MM.1S (cell line): ENCODE data around the gene ETNK2.

Source experiments
- DNase-seq: peaks from one replicate; pipeline ENCODE4 v3.0.0-alpha.2; 2015
- H2AFZ ChIP-seq: fragments of 300-600 bp; sonication (generic); 2 replicates; pipeline ENCODE4 v1.6.0; 2016; ENCODE audit warnings: antibody characterized with exemption, low read length
- H3F3A ChIP-seq: fragments of 300-600 bp; sonication (generic); 2 replicates; pipeline ENCODE4 v1.6.1; 2016; ENCODE audit warnings: mild to moderate bottlenecking, antibody characterized with exemption, low read length, moderate library complexity, mixed read lengths; ENCODE audit not compliant: insufficient read depth
- H3K27ac ChIP-seq: fragments of 300-600 bp; sonication (generic); 2 replicates; pipeline ENCODE4 v1.5.1; 2016; ENCODE audit warnings: mild to moderate bottlenecking, low read length
- H3K27me3 ChIP-seq: fragments of 300-600 bp; sonication (generic); replicated peaks from 2 replicates; pipeline ENCODE4 v1.6.0; 2016; ENCODE audit warnings: low read length; ENCODE audit not compliant: insufficient read depth
- H3K36me3 ChIP-seq: fragments of 300-600 bp; sonication (generic); replicated peaks from 2 replicates; pipeline ENCODE4 v1.6.1; 2016; ENCODE audit warnings: mild to moderate bottlenecking, low read length, mixed read lengths; ENCODE audit not compliant: insufficient read depth
- H3K4me1 ChIP-seq: fragments of 300-600 bp; sonication (generic); 2 replicates; pipeline ENCODE4 v1.6.1; 2016; ENCODE audit warnings: low read length, mixed read lengths
- H3K4me2 ChIP-seq: fragments of 300-600 bp; sonication (generic); 2 replicates; pipeline ENCODE4 v1.6.0; 2016; ENCODE audit warnings: low read depth, low read length
- H3K4me3 ChIP-seq: fragments of 300-600 bp; sonication (generic); 2 replicates; pipeline ENCODE4 v1.5.1; 2016; ENCODE audit warnings: low read length, mixed read lengths
- H3K79me2 ChIP-seq: fragments of 300-600 bp; sonication (generic); 2 replicates; pipeline ENCODE4 v1.6.1; 2016; ENCODE audit warnings: mixed run types, low read length, mixed read lengths
- H3K9ac ChIP-seq: fragments of 300-600 bp; sonication (generic); 2 replicates; pipeline ENCODE4 v1.6.1; 2016; ENCODE audit warnings: low read length, mixed read lengths
- H3K9me2 ChIP-seq: fragments of 300-600 bp; sonication (generic); replicated peaks from 2 replicates; pipeline ENCODE4 v1.6.1; 2016; ENCODE audit warnings: mild to moderate bottlenecking, low read length, mixed read lengths; ENCODE audit not compliant: insufficient read depth
- H3K9me3 ChIP-seq: fragments of 300-600 bp; sonication (generic); replicated peaks from 2 replicates; pipeline ENCODE4 v1.6.1; 2016; ENCODE audit warnings: mild to moderate bottlenecking, low read length, mixed read lengths; ENCODE audit not compliant: insufficient read depth
- H4K20me1 ChIP-seq: fragments of 300-600 bp; sonication (generic); 2 replicates; pipeline ENCODE4 v1.6.1; 2016; ENCODE audit warnings: mild to moderate bottlenecking, low read length, moderate library complexity, mixed read lengths; ENCODE audit not compliant: insufficient read depth
- CTCF ChIP-seq: fragments of 300-600 bp; sonication (generic); IDR thresholded peaks from 2 replicates; pipeline ENCODE4 v1.5.1; 2016; ENCODE audit warnings: antibody characterized with exemption, low read length, mixed read lengths
- EZH2 ChIP-seq: fragments of 300-600 bp; sonication (generic); optimal IDR thresholded peaks from 2 replicates; pipeline ENCODE3; 2017; ENCODE audit warnings: low read depth, mild to moderate bottlenecking, antibody characterized with exemption, low read length, mixed read lengths
- EZH2phosphoT487 ChIP-seq: fragments of 300-600 bp; sonication (generic); IDR thresholded peaks from 2 replicates; pipeline ENCODE4 v1.6.1; 2018; ENCODE audit warnings: antibody characterized with exemption, low read length

Gene ETNK2

GRCh38 chr1:204143276-204144041, 8.4 kb downstream of the ETNK2 start:
- no peaks in the 10 kb centered on the region for H3F3A ChIP-seq
- no peaks in the 10 kb centered on the region for H3K9me2 ChIP-seq
- H3K4me2 ChIP-seq: no peak overlapping the region
- H2AFZ ChIP-seq: no peak overlapping the region
- no peaks in the 10 kb centered on the region for H4K20me1 ChIP-seq
- no peaks in the 10 kb centered on the region for H3K9me3 ChIP-seq
- no peak overlapping the region for H3K9ac ChIP-seq
- no peaks in the 10 kb centered on the region for H3K36me3 ChIP-seq
- H3K4me3 ChIP-seq: no peak overlapping the region
- H3K27ac ChIP-seq: no peak overlapping the region
- no peak for DNase-seq
- TF ChIP-seq EZH2: no peak
- TF ChIP-seq CTCF: no peak
- TF ChIP-seq EZH2phosphoT487: no peak
- no peaks in the 10 kb centered on the region for H3K4me1 ChIP-seq
- H3K79me2 ChIP-seq: no peaks in the 10 kb centered on the region
- H3K27me3 ChIP-seq: peaks cover 25% of the 10 kb centered on the region

- TF ChIP-seq EZH2phosphoT487 (no peak), CTCF (no peak), EZH2 (no peak)
- Histone ChIP-seq H3K27me3 (peaks cover 25% of the 10 kb centered on the region), H3K79me2 (no peaks in the 10 kb centered on the region), H4K20me1 (no peaks in the 10 kb centered on the region), H3K4me1 (no peaks in the 10 kb centered on the region), H3K36me3 (no peaks in the 10 kb centered on the region), H2AFZ (no peak overlapping the region), H3K4me2 (no peak overlapping the region), H3K9me3 (no peaks in the 10 kb centered on the region), H3K27ac (no peak overlapping the region), H3K4me3 (no peak overlapping the region), H3K9ac (no peak overlapping the region), H3F3A (no peaks in the 10 kb centered on the region), H3K9me2 (no peaks in the 10 kb centered on the region)
- DNase-seq: no peak
These were observed 9.5 kb downstream of the ETNK2 start for GRCh38 chr1:204142032-204142974.

- no peak for TF ChIP-seq CTCF
- TF ChIP-seq EZH2: no peak
- TF ChIP-seq EZH2phosphoT487: no peak
- no peaks in the 10 kb centered on the region for H3K9me3 ChIP-seq
- no peaks in the 10 kb centered on the region for H3K4me1 ChIP-seq
- no peak for DNase-seq
- H3K36me3 ChIP-seq: no peaks in the 10 kb centered on the region
- H3F3A ChIP-seq: no peaks in the 10 kb centered on the region
- H3K4me3 ChIP-seq: no peak overlapping the region
- H3K4me2 ChIP-seq: no peak overlapping the region
- H2AFZ ChIP-seq: no peak overlapping the region
- no peaks in the 10 kb centered on the region for H4K20me1 ChIP-seq
- H3K9me2 ChIP-seq: no peaks in the 10 kb centered on the region
- no peak overlapping the region for H3K27ac ChIP-seq
- no peak overlapping the region for H3K9ac ChIP-seq
- H3K27me3 ChIP-seq: peaks cover 25% of the 10 kb centered on the region
- no peaks in the 10 kb centered on the region for H3K79me2 ChIP-seq
These were observed 10.7 kb downstream of the ETNK2 start for GRCh38 chr1:204141131-204141530.
